GM11168 (cell line): Measurements from ENCODE around the gene ARSJ.

Source experiments
- in situ Hi-C: fragments of 300-500 bp; cut with MboI; formaldehyde crosslinking; loops from one replicate; pipeline ENCODE4 v1.12.0; 2022; ENCODE audit warnings: low sequenced_read_pairs; ENCODE audit not compliant: unreplicated experiment

ARSJ gene

GRCh38 chr4:113919145-113919544, 60.3 kb downstream of the ARSJ start:
- in situ Hi-C loops, result no loop called here

DNA sequence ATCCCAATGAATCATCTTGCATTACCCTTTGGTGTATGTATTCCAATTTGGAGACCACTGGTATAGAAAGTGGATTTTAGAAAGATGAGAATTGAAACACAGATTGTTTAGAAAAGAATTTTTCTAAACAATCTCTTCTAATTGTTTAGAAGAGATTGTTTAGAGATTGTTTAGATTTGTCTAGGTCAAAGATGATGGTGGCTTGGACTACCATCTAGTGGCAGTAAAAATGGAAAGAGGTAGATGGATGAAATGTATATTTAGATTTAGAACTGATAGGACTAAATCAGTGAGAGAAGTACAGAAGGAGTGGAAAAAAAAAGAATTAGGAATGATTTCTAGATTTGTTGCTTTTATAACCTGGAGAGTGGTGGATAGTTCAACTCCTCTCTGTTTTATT, 70.6 kb downstream of the ARSJ start:
- in situ Hi-C loops, result no loop called here

- in situ Hi-C loops, result no loop called here
Observed at GRCh38 chr4:113907559-113907958, 71.9 kb downstream of the ARSJ start.

GRCh38 chr4:113905301-113905700, 74.1 kb downstream of the ARSJ start:
- in situ Hi-C loops, result no loop called here

GRCh38 chr4:113904877-113905276, 74.6 kb downstream of the ARSJ start:
- in situ Hi-C loops, result no loop called here

DNA sequence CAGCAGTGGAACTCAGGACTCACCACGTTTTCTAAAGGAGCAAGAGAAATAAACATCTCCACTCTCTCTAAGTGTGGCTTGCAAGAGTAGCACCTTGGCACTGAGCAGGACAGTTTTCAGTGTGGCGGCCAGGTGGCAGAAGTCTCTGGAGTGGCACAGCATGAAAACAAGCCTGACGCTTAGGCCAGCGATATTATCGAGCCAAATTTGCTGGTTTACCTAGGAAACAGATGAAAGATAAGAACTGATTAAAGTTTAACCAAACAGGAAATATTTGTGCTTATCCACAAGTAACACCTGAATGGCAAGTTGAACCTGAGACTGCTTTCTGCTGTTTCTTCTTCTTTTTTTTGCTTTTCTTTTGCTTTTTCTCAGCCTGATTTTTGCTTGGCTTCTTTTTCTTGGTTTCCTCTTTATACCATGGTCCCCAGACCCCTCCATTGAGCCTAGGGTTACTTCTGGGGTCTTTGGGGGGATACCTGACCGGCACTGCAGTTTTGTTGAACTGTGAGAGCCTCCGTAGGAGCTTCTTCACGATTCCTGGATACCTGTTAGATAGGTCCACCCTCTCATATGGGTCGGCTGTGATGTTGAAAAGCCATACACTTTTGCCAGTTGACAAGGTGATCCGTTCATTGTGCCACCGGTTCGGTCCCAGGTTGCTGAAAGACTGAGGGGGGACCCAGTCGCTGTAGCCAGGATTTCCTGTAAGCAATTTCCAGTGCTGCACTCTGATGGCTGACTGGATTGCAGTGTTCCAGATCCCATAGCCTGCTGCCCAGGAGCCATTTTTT, 77.3 kb downstream of the ARSJ start:
- in situ Hi-C loops, result no loop called here

DNA sequence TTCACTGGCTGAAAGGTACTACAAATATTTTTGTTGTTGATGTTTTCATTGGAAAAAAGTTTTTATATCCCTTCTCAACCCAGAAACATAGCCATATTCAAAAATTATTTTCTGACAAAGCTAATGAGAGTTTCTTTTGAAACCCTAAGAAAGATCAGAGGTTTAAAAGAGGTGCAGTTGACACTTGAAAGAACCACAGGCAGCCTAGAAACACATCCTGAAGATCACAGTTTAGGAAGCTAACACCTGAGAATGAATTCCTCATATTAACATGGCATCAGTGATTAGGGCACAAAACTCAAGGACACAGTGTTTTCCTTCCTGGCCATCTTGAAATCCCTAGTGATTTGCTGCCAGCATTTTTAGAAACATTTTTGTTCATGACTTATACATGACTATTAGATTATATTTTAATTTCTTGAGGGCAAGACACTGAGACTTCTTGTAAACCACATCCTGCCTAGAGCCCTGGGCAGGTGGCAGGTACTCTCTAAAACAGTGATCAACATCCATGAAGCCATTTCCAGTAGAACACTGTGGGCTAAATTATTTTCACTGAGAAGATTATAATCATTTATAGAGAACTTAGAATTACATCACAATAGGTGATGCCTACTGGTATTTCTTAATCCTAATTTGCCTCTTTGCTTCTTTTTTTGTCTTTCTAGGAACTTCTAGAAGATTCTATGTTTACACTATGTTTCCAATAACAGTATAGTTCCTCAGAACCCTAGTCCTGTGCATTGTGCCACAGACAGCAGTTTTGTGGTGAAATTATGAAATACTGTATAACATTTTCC, 80.0 kb downstream of the ARSJ start:
- in situ Hi-C loops, result no loop called here

DNA sequence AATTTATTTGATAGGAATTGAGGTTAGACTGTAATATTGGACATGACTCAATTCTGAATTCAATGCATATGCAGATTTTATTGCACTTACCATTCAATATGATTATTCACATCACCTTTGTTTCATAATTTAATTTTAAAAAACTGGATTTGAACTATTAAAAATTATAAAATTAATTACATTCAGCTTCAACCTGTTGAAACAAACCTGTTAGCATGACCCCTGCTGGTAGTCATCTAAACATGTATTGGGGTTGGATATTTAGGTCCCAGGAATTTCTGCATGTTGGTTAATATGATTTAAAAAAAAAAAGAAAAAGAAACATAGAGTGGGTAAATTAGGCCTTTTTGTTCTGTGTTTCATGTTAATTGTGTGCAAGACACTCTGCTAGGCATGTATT, 85.9 kb downstream of the ARSJ start:
- in situ Hi-C loops, result no loop called here

- in situ Hi-C loops, result no loop called here
Observed at GRCh38 chr4:113888006-113888405, 91.4 kb downstream of the ARSJ start.

DNA sequence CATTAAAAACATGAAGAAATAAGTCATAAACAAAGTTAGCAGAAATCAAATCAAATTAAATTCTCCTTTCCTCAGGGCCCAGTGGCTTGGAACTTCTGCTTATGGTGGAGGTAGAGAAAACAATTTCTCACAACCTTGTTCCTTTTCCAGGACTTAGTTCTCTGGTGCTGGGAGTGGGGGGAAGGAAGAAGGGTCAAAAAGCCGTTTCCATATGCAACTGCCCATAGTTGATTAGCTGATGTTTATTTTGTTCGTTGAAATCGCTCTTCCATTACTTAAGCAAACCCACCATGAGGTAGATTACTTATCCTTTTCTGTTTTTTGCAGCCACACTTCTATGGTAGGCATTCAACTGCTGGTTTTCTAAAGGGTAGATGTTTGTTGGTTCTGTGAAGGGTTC, 94.2 kb downstream of the ARSJ start:
- in situ Hi-C loops, result no loop called here

- in situ Hi-C loops, result no loop called here
Observed at GRCh38 chr4:113884655-113885054, 94.8 kb downstream of the ARSJ start.

DNA sequence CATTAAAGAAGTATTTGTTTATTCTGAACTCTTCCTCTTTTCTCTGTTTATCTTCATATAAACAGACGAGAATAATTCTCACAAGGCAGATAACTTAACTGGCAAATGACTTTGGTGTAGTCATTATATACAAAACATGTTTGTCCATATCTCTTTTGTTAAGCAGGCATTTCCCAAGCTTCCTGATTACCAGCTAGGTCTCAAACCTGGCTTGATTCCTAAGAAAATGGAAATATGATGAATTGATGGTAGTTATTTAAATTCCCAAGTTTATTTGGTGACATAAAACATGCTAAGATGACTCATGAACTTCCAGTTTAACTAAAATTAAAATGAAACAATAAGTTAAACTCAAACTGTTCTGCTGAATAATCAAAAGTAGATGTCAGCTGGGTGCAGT, 96.8 kb downstream of the ARSJ start:
- in situ Hi-C loops, result no loop called here

DNA sequence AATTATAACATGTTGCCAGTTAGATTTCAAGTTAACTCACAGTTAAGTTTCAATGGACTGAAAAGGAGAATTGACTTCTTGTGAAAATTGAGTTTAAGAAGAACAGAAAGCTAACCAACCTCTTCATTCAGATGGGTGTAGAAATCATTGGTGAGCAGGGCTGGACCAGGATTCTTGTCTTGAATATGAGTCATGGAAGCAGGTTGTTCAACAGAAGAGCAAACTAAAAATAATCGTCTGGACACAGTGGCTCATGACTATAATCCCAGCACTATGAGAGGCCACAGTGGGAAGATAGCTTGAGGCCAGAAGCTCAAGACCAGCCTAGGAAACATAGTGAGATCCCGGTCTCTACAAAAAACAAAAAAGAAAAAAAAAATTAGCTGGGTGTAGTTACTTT, 98.2 kb downstream of the ARSJ start:
- in situ Hi-C loops, result no loop called here

DNA sequence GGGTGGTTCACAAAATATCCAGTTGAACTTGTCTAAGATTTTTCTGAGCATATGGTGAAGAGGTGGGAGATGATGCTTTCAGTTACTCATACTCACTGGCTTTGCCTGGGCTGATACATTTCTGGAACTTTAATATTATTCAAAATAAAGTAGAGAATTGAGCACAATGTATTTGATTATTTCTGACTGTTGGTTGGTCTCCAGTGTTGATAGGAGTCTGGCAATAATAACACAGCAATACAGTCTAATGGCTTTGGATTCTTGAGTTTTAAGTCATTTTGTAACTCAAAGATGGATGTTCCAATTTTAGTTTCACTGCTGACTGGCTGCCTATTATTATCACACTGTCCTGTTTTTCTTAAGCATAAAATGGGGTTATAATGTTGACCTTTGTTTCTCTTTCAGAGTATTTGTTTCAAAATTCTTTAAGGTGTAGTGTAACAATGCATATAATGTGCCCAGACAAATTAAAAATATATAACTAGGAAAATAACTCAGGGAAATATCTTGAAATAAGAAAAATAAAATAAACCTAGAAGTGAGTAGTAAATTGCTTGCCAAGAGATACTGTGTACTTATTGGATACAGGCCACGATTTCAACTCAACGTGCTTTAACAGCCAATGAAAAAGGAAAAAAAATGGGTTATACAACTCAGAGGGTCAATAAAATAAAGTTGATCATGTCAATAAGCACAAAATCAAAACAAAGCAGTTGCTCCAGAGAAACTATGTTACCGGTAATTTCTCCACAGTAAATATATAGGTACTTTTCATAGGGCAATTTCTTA, 99.0 kb downstream of the ARSJ start:
- in situ Hi-C loops, result no loop called here

- in situ Hi-C loops, result no loop called here
Observed at GRCh38 chr4:113878668-113879067, 100.8 kb downstream of the ARSJ start.

DNA sequence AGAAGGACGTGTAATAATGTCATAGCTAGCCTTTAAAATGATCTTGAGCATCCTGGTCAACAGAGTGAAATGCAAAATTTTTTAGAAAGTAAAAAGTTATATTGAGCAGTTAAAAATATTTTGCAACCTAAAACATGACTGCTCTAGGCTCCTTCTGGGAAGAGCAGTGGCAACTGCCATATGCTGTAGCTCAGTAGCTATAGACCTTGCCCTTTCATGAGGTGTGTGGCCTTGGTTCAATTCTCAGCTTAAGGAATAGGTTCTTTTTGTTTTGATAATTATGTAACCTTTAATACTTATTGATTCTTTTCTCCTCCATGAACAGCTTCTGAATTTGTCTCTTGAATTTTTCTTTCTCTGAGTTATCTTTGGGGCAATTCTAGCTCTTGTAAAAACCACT, 105.0 kb downstream of the ARSJ start:
- in situ Hi-C loops, result no loop called here

- in situ Hi-C loops, result no loop called here
Observed at GRCh38 chr4:113873508-113873907, 105.9 kb downstream of the ARSJ start.

DNA sequence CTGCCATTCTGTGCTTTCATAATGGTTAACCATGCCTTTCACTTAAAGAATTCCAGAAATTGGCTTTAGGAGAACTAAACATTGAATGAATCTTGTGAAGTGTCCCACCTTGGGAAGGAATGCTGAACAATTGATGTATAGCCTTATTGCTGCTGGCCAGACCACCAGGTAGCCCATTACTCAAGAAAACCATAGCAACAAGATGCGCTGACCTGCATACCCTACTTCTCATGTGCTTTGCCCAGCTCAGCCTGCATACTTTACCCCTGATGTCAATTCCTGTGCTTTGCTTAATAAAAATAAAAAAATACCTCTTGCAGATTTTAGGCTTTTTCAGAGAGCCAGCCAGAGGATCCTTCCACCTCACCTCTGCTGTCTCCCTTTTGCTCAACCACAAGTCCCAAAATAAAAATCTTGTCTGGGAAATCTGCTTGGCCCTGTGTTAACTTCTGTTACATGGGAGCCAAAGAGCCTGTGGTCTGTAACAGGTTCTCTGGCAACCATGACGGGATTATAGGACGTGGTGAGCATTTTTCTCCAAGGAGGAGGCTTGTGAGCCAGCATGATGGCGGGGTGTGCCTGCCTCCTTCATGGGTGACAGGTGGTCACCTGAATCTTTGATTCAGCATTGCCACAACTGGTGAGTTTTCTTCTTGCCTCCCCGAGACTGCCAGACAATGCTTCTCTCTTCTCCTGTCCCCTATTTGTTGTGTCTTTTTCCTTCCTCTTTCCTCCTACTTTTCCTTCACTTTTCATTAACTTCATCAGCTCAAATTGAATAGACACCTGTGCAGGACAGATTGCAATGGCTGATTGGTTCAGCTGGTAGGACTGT, 106.8 kb downstream of the ARSJ start:
- in situ Hi-C loops, result no loop called here

DNA sequence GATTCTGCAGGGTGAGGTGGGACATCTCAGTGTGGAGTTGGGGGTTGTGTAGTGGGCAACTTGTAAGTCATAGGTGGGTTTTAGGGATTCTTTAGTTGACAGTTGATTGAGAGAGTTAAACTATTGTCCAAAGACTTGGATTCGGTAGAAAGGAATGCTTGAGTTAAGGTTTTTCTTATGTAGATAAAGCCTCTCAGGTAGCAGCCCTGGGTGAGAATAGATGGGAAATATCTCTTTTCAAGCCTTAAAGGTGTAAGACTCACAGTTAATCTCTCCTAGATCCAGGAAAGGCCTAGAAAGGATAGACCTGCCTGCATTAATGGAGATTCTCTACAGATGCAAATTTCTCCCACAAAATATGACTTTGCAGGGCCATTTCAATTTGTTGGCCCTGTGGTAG, 108.4 kb downstream of the ARSJ start:
- in situ Hi-C loops, result no loop called here

GRCh38 chr4:113869743-113870375, 109.6 kb downstream of the ARSJ start:
- in situ Hi-C loops, result no loop called here
